Hematopoietic multipotent progenitor cell treated with erythropoietin and hydrocortisone succinate and interleukin-3 and kit ligand, for 15 days (in vitro differentiated cells): Measurements from ENCODE around the gene TMPRSS4.

Experiments used
- DNase-seq: peaks from one replicate; pipeline ENCODE4 v3.0.0-alpha.2; 2015; ENCODE audit warnings: low spot score

The TMPRSS4 gene

GRCh38 chr11:118155776-118156530 is 79.1 kb downstream of the TMPRSS4 start:
- no peak for DNase-seq

DNA sequence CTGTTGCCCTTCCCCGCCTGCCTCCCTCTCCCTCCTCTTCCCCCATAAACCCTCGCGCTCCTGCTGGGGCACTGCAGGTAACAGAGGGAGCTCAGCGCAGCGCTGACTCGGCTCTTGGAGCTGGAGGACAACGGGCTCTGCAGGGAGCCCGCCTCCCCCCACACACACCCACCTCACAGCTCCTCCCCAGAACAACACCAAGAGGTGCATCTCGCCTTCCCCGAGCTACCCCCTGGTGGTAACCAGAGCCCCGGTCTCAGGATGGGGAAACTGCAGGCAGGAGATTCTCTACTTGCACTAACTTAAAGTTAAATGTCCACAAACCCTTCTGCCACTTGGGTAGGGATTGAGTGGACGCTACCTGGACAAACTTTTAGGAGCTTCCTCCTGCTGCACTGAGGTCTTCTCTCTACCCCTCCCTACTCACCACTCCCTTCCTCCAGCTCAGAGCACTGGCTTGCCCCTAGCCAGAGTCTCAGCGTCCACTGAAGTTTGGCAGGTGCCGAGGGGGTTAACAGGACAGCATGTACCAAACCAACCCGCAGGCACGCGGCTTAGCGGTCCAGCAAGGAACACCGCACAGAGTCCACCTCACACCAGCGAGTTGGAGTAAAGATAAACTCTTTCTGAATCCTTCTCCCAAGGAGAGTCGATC is 79.8 kb downstream of the TMPRSS4 start:
- DNase-seq = no peak

- DNase-seq = no peak
These were observed 80.5 kb downstream of the TMPRSS4 start for GRCh38 chr11:118157186-118157895.

DNA sequence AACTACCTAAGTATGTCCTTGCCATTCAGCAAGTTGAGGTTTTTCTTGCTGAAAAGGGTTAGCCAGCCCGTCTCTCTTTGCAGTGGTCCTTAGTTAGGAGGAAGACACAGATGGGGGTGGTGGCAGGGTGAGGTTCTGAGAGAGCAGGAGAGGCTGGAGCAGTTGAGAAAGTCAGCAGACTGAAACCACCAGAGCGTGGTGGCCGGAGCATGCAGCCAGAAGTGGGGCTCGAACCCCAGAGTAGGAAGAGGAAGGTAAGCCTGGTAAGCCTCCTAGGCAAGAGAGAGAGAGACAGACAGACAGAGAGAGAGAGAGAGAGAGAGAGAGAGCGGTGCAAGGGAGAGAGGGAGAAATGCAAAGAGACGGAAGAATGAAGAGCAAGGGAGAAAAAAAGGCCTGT is 84.9 kb downstream of the TMPRSS4 start:
- DNase-seq = no peak

GRCh38 chr11:118162846-118163245 is 86.0 kb downstream of the TMPRSS4 start:
- no peak for DNase-seq

GRCh38 chr11:118163494-118163893 is 86.6 kb downstream of the TMPRSS4 start:
- no peak for DNase-seq

GRCh38 chr11:118164885-118165284 is 88.0 kb downstream of the TMPRSS4 start:
- no peak for DNase-seq

GRCh38 chr11:118166641-118167040 is 89.8 kb downstream of the TMPRSS4 start:
- DNase-seq = no peak

DNA sequence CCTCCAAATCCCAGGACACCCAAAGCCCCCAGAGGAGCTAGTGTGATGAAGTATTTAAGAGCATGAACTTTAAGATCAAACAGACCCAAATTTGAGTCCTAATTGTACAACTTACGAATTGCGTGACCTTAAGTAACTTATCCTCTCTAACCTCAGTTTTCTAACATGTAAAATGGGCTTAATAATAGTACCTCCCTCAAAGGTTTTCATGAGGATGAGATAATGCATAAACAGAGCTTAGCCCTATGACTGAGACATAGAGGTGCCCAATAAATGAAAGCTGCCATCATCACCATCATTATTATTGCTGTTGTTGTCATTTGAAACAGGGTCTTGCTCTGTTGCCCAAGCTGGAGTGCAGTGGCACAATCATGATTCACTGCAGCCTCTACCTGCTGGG is 90.4 kb downstream of the TMPRSS4 start:
- DNase-seq = no peak

DNA sequence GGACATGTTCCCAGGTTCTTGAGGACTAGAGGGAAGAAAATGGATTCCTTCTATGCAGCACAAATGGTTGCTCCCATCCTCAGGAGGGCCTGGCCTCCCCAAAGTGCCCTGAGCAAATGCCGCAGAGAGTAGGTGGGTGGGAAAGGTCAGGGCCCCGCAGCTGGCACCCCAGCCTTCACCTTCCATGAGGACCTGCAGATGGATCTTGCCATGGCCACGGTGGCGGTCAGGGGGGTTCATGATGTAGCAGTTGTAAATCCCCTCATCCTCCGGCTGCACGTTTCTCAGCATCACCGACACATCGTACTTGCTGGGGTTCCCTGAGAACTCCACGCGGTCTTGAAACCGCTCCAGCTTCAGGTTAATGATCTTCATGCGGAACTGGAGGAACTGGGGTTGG is 91.0 kb downstream of the TMPRSS4 start:
- no peak for DNase-seq

DNA sequence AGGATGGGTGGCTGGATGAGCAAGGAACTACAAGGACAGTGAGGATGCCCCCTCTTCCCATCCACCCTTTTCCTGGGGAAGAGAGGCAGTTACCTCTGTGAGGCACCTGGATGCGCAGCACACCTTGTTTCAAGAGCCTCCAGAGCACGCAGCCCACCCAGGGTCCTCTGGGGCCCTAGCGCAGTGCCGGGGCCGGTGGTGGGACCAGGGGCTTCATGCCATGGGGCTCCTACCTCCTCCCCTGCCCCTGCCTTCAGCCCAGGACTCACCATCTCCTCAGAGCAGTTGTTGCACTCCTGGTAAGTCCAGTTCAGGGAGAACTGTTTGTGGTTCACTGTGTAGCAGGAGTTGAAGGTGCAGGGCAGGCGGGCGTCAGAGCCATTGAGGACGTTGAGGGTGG is 91.4 kb downstream of the TMPRSS4 start:
- no peak for DNase-seq

DNA sequence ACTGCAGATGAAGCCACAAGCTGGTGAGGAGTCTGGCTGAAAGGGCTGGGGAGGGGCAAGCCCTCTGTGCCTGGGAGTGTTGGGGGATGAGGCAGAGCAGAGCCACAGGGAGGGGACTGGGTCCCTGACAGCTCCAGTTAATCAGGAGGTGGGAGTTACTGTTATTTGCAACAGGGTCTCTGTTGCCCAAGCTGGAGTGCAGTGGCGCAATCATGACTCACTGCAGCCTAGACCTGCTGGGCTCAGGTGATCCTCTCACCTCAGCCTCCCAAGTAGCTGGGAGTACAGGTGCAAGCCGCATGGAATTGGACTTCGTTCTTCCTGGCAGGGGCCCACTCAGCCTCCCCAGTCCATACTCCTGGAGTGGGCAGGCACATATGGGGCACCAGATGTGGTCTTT is 91.9 kb downstream of the TMPRSS4 start:
- DNase-seq = no peak

GRCh38 chr11:118169300-118170140 is 92.6 kb downstream of the TMPRSS4 start:
- no peak for DNase-seq

- no peak for DNase-seq
These were observed 93.4 kb downstream of the TMPRSS4 start for GRCh38 chr11:118170231-118170630.

- DNase-seq = no peak
These were observed 94.0 kb downstream of the TMPRSS4 start for GRCh38 chr11:118170882-118171268.
